GM10847 (cell line): ENCODE results near the gene EVI5.

Experiments
- POLR2A ChIP-seq: IDR thresholded peaks from 2 replicates; pipeline ENCODE4 v1.6.1; 2011; ENCODE audit not compliant: insufficient read length; ENCODE audit errors: extremely low read depth

The EVI5 gene

GRCh38 chr1:92784639-92785500 lies at the start of gene EVI5:
EVI5 (minus strand) TSS chr1:92785108; CDS start chr1:92736546, 48,562 bp downstream.
- no peak for TF ChIP-seq POLR2A

- no peak for TF ChIP-seq POLR2A
Observed at GRCh38 chr1:92834617-92835016, 49.7 kb upstream of the EVI5 start.

- TF ChIP-seq POLR2A: no peak
Observed at GRCh38 chr1:92833840-92834239, 48.9 kb upstream of the EVI5 start.

- no peak for TF ChIP-seq POLR2A
Observed at GRCh38 chr1:92832537-92833114, 47.7 kb upstream of the EVI5 start.

GRCh38 chr1:92831762-92832536 lies 47.0 kb upstream of the EVI5 start, which contains the start of gene RPL5:
RPL5 (plus strand) TSS chr1:92832040; CDS start chr1:92832115, 75 bp downstream.
- peak; percentile 99 for TF ChIP-seq POLR2A

GRCh38 chr1:92831368-92831761 lies 46.5 kb upstream of the EVI5 start:
- TF ChIP-seq POLR2A: no peak

- TF ChIP-seq POLR2A: no peak
Observed at GRCh38 chr1:92826792-92827191, 41.9 kb upstream of the EVI5 start.

- TF ChIP-seq POLR2A: no peak
Observed at GRCh38 chr1:92822879-92823278, 38.0 kb upstream of the EVI5 start.

- TF ChIP-seq POLR2A: no peak
Observed at GRCh38 chr1:92820551-92820950, 35.6 kb upstream of the EVI5 start.

GRCh38 chr1:92820024-92820423 lies 35.1 kb upstream of the EVI5 start:
- no peak for TF ChIP-seq POLR2A

- no peak for TF ChIP-seq POLR2A
Observed at GRCh38 chr1:92817986-92818764, 33.3 kb upstream of the EVI5 start.

- TF ChIP-seq POLR2A: no peak
Observed at GRCh38 chr1:92817137-92817697, 32.3 kb upstream of the EVI5 start.

- TF ChIP-seq POLR2A: no peak
Observed at GRCh38 chr1:92816732-92817131, 31.8 kb upstream of the EVI5 start.

- no peak for TF ChIP-seq POLR2A
Observed at GRCh38 chr1:92808381-92808780, 23.5 kb upstream of the EVI5 start.

GRCh38 chr1:92805216-92805615 lies 20.3 kb upstream of the EVI5 start:
- no peak for TF ChIP-seq POLR2A
